Stomach smooth muscle (tissue), 2 donors: ENCODE measurements around the gene KCNJ9.

Experiments
- H3K27ac ChIP-seq: one replicate; pipeline ENCODE4 v1.7.0; 2013; ENCODE audit warnings: mild to moderate bottlenecking, low read length, inconsistent platforms
- H3K27me3 ChIP-seq, 2 donors: one replicate each; pipeline ENCODE4 v1.7.0; 2013; ENCODE audit warnings: low read length in 2 of 2; ENCODE audit not compliant: insufficient read depth in 2 of 2, control insufficient read depth in 1 of 2
- H3K36me3 ChIP-seq, 2 donors: one replicate each; pipeline ENCODE4 v1.7.0; 2013; ENCODE audit warnings: low read length in 2 of 2; ENCODE audit not compliant: control insufficient read depth in 2 of 2, insufficient read depth in 2 of 2
- H3K4me1 ChIP-seq: one replicate; pipeline ENCODE4 v1.7.0; 2013; ENCODE audit warnings: low read length; ENCODE audit not compliant: control insufficient read depth, insufficient read depth
- H3K4me3 ChIP-seq, 2 donors: one replicate each; pipeline ENCODE4 v1.7.0; 2013; ENCODE audit warnings: low read length in 2 of 2
- H3K9ac ChIP-seq, 2 donors: one replicate each; pipeline ENCODE4 v1.7.0; 2013; ENCODE audit warnings: low read length in 2 of 2, mild to moderate bottlenecking in 1 of 2
- H3K9me3 ChIP-seq, 2 donors: one replicate each; pipeline ENCODE4 v1.7.0; 2013; ENCODE audit warnings: low read length in 2 of 2; ENCODE audit not compliant: control insufficient read depth in 2 of 2
- donor health status: healthy.
- donor health status: Pancreatic carcinoma.

Gene KCNJ9

DNA sequence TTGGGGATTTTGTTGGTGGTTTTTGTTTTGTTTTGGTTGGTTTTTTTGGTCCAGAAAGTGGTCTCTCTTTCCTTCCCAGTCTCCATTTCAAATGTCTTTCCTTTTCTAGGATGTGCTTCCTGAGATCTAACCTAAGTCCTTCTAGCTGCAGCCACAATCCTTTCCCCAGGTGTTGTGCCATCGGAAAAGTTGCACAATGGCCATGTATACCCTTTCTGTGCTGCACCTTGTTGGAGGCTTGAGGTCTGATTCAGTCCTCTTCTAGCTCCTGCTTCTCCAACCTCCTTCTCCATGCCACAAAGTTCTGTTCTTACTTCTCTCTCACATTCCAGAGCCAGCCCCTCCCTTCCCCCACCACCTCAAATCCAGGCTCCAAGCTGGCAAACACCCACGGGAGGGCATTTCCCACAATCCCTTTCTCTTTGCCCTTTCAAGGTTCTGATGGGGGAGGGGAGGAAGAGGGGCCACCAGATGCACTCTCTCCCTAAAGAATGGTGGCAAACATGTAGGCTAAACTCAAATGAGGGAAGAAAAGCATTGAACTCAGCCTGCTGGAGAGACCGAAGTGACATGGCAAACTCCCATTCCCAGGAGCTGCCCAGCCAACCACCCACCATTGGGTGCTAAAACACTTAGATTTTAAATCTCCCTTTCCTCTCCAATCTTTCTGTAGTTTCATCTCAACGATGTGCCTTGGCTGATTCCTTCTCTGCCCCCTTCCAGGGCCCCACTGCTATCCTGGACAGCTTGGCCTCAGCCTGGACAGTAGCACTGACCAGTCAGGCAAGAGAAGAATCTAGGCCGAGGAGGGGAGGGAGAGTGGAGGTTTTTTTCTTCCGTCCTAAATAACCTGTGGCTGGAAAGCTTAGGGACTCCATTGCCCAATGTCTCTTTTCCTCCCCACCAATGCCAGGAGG lies 14.3 kb upstream of the KCNJ9 start:
- Histone ChIP-seq H3K36me3 (no peaks in the 10 kb centered on the region), H3K9me3 (no peaks in the 10 kb centered on the region), H3K27ac (no peak overlapping the region), H3K9ac (no peak overlapping the region), H3K27me3 (peaks cover 10% of the 10 kb centered on the region in 2 donors), H3K4me3 (no peak overlapping the region), H3K4me1 (peaks cover 10% of the 10 kb centered on the region)

DNA sequence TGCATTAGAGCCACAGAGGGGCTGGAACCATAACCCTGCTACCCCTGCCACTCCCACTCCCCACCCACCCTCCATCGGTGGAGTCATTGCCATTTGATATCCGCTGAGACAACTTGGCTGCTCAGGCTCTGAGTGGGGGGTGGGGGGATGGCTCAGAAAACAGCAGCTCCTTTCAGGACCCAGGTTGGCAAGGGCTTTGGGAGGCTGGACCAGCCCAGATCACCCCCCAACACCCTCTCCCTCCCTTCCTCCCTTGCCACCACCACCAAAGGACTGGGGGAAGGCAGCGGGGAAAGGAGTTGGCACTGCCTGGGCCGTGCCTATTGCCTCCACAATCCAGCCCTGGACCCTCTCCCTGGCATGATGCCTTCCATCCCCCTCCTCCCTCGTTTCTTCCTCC lies 13.1 kb upstream of the KCNJ9 start:
- Histone ChIP-seq H3K9ac (no peak overlapping the region), H3K9me3 (no peaks in the 10 kb centered on the region), H3K36me3 (no peaks in the 10 kb centered on the region), H3K4me1 (peaks cover 10% of the 10 kb centered on the region), H3K4me3 (no peak overlapping the region), H3K27ac (no peak overlapping the region), H3K27me3 (peaks cover 5 to 10% of the 10 kb centered on the region in 2 donors)

DNA sequence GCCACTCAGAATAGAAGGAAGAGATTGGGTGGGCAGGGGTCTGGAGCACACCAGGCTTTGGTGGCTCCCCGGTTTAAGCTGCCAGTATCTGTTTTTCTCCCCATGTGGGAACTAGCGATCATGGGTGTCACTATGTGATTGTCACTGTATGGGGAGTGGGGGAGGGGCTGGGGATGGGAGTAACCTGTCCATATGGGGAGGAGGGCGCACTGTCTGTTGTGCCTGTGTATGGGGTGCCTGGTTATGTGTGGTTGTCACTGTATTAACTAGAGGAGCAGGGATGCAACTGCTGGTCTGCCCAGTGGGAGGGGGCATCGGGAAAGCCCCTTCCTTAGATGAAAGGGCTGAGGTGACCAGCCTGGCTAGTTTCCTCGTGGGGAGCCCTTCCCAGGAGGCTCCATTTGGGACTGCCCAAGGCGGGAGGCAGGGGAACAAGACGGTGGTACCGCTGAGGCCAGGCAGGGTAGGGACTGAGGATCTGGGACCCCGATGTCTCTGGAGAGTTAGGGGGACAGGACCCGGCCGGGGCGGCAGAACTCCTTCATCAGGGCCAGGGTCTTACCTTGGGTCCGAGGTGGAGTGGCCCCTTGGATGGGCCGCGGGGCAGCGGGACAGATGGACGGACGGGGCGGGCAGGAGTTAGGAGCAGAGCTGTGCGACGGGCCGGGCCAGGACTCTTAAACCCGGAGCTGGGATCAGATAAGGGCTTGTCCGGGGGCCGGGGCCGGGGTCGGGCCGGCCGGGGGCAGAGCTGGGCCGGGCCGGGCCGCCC lies 11.7 kb upstream of the KCNJ9 start, which contains the start of gene KCNJ10:
Gene KCNJ10 (minus strand): TSS at position 701 of the 772 bp plus-strand sequence. CDS start 27,628 bp downstream, outside the sequence.
- Histone ChIP-seq H3K4me3 (peak within 1 kb of the TSS; percentile 62 to 83), H3K36me3 (no peaks in the 10 kb centered on the region), H3K27ac (no peak within 1 kb of the TSS), H3K27me3 (peaks cover 8 to 11% of the 10 kb centered on the region in 2 donors), H3K9ac (peak within 1 kb of the TSS; percentile 35 to 55), H3K9me3 (no peaks in the 10 kb centered on the region), H3K4me1 (peaks cover 10% of the 10 kb centered on the region)

DNA sequence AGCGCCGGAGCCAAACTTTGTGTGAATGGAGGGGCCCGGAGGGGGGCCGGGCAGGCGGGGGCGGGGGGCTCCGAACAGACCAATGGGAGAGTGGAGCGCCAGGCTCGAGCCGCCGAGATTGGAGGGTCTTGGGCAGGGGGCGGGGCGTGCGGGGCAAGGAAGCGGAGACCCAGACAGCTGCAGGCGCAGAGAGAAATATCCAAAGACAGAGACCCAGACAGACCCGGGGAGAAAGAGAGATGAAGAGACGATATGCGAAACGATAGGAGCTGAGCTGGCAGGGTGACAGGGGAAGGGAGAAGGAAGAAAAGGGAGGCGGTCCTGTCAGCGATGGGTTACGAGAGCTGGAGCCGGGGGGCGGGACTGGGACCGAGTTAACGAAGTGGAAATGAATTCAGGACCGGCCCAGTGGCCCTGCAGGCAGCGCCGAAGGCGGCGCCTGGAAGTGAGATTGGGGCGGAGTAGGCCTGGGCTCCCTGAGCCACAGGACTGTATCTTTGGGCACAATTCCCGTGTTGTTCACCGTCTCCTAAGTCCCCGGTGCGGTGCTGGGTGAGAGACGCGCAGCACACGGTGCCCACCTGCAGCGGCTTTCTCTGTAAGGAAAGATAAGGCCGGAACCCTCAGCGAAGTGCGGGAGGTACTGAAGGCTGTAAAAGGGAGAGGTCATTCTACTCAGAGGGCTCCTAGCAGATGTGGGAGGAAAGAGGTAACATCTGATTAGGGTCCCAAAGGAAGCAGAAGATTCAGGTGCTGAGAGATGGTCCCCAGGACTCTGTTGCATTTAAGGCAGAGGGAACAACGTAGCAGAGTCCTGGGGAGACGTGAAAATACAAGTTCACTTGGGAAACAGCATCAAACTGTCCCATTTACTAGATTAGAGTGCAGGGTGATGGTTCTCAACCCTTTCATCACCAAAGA lies 10.8 kb upstream of the KCNJ9 start:
- Histone ChIP-seq H3K4me1 (peaks cover 10% of the 10 kb centered on the region), H3K9me3 (no peaks in the 10 kb centered on the region), H3K4me3 (peak overlapping the region; percentile 62 to 83), H3K36me3 (no peaks in the 10 kb centered on the region), H3K27ac (no peak overlapping the region), H3K27me3 (peaks cover 9 to 14% of the 10 kb centered on the region in 2 donors), H3K9ac (peak overlapping the region; percentile 35 to 55)

DNA sequence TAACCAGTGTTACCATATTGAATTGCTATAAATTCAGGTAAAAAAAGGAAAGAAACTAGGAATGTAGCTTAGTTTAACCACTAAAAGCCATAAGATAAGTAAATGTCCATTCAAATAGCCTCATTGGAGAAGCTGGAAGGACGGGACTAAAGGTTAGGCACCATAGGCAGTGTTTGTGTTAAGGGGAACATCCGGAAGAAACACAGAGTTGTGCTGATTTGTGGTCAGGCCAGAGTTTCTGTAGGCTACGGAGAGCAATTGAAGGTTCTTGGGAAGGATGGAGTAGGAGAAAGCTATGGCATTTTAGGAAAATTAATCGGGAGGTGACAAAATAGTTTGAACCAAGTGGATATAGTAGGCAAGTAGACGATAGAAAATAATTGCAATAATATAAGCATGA lies 10.0 kb upstream of the KCNJ9 start:
- peaks cover 10% of the 10 kb centered on the region for H3K4me1 ChIP-seq
- H3K9ac ChIP-seq, result no peak overlapping the region
- no peak overlapping the region for H3K4me3 ChIP-seq
- H3K27ac ChIP-seq, result no peak overlapping the region
- peaks cover 11 to 14% of the 10 kb centered on the region in 2 donors for H3K27me3 ChIP-seq
- no peaks in the 10 kb centered on the region for H3K9me3 ChIP-seq
- H3K36me3 ChIP-seq, result no peaks in the 10 kb centered on the region

DNA sequence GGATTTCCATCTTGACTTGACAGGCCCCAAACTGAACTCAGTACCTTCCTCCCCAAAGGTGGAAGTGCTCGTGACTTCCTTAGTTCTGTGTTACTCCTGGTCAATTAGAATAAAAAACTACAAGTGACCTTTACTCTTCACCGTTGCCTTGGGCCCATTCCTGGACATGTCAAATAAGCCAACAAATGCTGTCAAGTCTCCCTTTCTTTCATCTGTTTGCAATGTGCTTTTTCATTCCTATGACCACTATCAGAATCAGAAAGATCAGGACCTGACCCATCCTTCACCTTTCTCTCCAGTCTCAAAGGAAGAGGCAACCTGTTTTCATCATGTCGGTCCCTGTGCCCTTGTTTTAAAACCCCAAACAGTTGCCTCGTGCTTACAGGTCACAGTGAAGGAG lies 6.5 kb upstream of the KCNJ9 start:
- H3K9me3 ChIP-seq, result no peaks in the 10 kb centered on the region
- H3K4me3 ChIP-seq, result no peak overlapping the region
- H3K4me1 ChIP-seq, result peaks cover 6% of the 10 kb centered on the region
- peaks cover 20 to 25% of the 10 kb centered on the region in 2 donors for H3K27me3 ChIP-seq
- no peak overlapping the region for H3K27ac ChIP-seq
- no peak overlapping the region for H3K9ac ChIP-seq
- no peaks in the 10 kb centered on the region for H3K36me3 ChIP-seq

DNA sequence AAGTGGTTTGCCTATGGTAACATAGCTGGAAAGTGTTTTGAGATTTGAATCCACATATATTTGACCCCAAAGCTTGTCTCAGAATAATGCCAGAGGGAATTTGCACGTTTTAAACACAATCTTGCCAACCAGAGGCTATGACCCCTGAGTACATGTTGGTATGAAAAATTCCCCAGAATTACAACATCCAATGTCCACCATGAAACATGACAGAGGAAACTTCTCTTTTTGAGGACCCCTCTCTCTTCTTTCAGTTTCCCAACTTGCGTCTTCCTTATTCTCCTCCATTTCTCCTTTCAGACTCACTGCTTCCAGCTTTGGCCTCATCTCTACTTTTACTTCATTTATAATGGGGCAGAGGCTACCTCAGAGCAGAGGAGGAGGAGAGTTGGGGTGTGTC lies 5.5 kb upstream of the KCNJ9 start:
- Histone ChIP-seq H3K9me3 (no peaks in the 10 kb centered on the region), H3K27me3 (peaks cover 27 to 29% of the 10 kb centered on the region in 2 donors), H3K9ac (no peak overlapping the region), H3K27ac (no peak overlapping the region), H3K4me1 (peaks cover 2% of the 10 kb centered on the region), H3K4me3 (no peak overlapping the region), H3K36me3 (no peaks in the 10 kb centered on the region)

DNA sequence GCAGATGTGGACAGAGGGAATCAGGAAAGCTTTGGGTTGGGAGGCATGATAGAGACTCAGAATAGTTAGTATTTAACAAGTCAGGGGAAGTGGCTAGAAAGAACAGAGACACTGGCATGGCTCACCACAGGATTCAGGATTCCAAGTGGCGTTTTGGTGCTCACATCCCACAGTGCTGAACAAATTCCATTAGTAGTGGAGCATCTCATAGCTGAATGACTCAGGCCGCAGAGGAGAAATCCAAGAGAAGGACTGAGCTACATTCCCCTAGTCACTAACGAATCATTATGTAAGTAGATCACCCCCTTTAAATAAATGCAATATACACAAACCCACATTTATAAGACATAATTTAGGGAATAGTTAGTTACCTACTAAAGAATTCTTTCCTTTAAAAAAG lies 5.0 kb upstream of the KCNJ9 start:
- H3K9me3 ChIP-seq, result no peaks in the 10 kb centered on the region
- H3K27me3 ChIP-seq, result peaks cover 31 to 34% of the 10 kb centered on the region in 2 donors
- H3K9ac ChIP-seq, result no peak overlapping the region
- H3K36me3 ChIP-seq, result no peaks in the 10 kb centered on the region
- H3K4me1 ChIP-seq, result no peaks in the 10 kb centered on the region
- H3K4me3 ChIP-seq, result no peak overlapping the region
- H3K27ac ChIP-seq, result no peak overlapping the region

DNA sequence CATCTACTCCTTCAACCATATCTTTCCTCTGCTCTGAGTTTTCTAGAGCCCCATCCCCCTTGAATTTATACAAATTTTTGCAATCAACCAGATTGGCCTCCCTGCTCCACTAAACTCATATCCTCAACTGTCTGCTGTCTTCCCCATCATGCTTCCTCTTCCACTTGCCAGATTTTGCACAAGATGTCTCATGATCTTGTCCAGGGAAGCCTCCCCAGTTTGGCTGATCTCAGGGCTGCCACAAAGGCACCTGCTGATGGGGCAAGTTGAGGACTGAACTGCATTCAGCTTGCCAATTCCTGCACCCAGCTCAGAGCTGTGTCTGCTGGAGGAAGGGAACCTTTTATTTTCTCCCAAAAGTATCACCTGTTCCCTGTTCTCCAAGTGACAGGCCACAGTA lies 3.9 kb upstream of the KCNJ9 start:
- H3K27me3 ChIP-seq, result peaks cover 43 to 44% of the 10 kb centered on the region in 2 donors
- H3K27ac ChIP-seq, result no peak overlapping the region
- H3K36me3 ChIP-seq, result no peaks in the 10 kb centered on the region
- no peak overlapping the region for H3K4me3 ChIP-seq
- no peak overlapping the region for H3K9ac ChIP-seq
- no peaks in the 10 kb centered on the region for H3K4me1 ChIP-seq
- H3K9me3 ChIP-seq, result no peaks in the 10 kb centered on the region
